GM18508 (cell line): ENCODE measurements around the gene ADM5.

Source experiments
- ATAC-seq: cut with Tn5 transposase; IDR thresholded peaks from one replicate; pipeline ENCODE4 v1.9.1; 2021; ENCODE audit warnings: moderate number of reproducible peaks; ENCODE audit not compliant: insufficient read depth, unreplicated experiment

The ADM5 gene, protein sequence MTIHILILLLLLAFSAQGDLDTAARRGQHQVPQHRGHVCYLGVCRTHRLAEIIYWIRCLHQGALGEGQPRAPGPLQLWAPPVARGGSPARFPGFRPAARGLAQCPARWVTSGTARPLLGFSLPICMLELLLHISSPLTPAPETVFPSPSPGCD

DNA sequence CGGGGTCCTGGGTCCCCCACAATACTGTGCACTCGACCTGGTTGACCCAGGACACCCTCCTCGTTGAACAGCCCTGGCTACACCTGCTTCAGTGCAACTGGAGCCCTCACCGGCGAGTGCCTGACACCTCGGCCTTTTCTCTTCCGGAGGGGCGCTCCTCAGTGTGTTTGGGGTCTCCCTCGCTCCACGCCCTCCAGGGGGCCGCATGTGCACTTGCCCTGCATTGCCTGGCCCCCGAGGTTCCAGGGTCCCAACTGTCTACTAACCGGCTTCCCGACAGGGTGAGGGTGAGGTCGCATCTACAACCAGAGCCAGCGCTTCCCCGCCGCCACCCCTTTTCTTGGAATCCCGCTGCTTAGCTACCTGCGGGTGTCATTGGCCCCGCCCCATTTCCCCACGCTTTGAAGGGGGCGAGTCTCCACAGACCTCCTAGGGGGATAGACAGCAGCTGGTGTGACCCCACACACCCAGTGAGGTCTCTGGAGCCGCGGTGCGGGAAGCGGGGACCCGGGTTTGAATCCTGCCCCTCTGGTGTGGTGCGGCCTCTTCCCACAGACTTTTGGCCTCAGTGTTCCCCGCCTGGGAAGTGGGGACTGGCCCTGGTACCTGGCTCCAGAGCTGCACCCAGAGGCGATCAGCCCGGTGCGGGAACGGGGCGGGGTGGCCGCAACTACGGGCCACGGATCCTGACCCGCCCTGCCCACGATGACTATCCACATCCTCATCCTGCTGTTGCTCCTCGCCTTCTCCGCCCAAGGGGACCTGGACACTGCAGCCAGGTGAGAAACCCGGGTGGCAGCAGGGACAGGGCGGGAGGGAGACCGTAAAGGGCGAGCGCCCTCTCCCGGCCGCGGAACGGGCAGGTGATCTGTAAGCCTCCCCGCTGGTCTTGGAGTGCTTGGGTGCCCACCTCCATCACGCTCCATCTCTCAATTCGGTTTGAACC, at the start of gene ADM5:
TSS of gene ADM5 (plus strand) at position 462 of the 946 bp plus-strand sequence. CDS start at position 706, 244 bp downstream.
- ATAC-seq, result no peak

DNA sequence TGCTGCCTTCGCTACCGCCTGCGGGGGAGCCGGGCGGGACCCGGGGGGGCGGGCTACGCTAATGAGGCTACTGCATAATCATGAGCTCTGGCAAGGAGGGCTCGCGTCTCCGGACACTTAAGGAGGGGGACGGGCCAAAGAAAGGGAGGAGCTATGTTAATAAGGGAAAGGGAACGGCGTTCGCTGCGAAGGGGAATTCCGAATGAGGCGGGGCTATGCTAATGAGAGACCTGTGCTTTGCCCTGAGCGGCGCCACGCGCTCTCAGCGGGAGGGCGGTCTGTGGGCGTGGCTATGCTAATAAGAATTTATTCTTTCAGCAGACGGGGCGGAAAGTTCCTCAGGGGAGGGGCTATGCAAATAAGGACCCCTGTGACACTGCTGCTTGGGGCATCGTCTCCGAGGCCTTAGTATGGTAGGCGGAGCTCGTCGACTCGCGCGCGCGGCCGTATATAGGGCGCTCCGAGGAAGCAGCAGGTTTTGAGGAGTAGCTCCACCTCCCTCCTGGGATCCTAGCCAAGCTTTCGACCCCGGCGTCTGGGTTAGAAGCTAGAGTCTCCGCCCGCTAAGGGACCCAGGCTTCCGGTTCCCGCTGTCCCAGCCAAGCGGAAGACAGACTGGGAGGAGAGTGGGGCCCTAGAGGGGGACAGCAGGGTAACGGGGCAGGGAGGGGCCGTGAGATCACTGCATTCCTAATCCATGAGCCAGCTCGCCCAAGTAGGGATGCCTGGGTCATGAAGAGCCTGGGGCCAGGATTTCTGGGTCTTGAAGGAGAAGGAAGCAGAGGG, 49.1 kb upstream of the ADM5 start, which contains the start of gene RRAS:
TSS of gene RRAS (minus strand) at position 31 of the 786 bp plus-strand sequence. CDS start 45 bp downstream, outside the sequence.
- peak; percentile 57 for ATAC-seq

GRCh38 chr19:49641688-49642491, 47.5 kb upstream of the ADM5 start, which contains the start of gene SCAF1:
Gene SCAF1 (plus strand): TSS chr19:49642209. CDS start chr19:49645027, 2,818 bp downstream.
- ATAC-seq, result peak; percentile 36

- ATAC-seq, result no peak
These were observed 46.8 kb upstream of the ADM5 start for GRCh38 chr19:49642492-49643035.

GRCh38 chr19:49643466-49643865, 45.9 kb upstream of the ADM5 start:
- ATAC-seq, result no peak

- no peak for ATAC-seq
These were observed 43.8 kb upstream of the ADM5 start for GRCh38 chr19:49645592-49645991.

DNA sequence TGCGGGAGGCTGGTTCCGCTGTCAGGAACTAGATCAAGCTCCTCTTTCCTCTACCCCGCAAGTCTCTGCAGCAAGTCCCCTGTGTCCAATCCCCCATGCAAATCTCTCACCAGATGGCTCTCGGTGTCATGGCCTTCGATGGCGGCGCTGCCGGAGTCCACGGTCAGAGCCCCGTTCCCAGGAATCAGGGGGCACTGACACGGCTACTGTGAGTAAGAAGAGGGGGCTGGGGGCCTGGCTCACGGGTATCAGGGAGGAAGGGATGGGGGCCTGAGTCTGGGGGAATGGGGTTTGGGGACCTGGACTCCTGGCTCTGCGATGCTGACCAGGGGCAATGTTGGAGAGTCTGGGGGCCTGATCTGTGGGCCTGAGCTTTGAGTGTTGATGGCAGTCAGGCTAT, 43.4 kb upstream of the ADM5 start:
- no peak for ATAC-seq

DNA sequence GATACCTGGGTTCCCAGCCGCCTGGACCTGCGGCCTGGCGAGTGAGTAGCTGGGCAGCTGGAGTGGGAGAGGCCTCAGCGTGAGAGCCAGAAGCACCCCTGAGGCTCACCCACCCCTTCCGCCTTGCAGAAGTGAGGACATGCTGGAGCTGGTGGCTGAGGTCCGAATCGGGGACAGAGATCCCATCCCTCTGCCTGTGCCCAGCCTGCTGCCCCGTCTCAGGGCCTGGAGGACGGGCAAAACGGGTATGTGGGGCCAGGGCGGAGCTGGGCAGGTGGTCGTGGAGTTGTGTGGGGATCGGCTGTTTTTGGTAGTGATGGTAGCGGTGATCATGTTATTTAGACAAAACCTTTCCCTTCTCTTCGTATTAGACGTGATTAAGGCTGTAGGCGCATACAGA, 42.8 kb upstream of the ADM5 start:
- no peak for ATAC-seq

- ATAC-seq, result no peak
These were observed 38.2 kb upstream of the ADM5 start for GRCh38 chr19:49651029-49651819.

- ATAC-seq, result no peak
These were observed 37.4 kb upstream of the ADM5 start for GRCh38 chr19:49651820-49652550.

- ATAC-seq, result no peak
These were observed 36.6 kb upstream of the ADM5 start for GRCh38 chr19:49652551-49653465.

DNA sequence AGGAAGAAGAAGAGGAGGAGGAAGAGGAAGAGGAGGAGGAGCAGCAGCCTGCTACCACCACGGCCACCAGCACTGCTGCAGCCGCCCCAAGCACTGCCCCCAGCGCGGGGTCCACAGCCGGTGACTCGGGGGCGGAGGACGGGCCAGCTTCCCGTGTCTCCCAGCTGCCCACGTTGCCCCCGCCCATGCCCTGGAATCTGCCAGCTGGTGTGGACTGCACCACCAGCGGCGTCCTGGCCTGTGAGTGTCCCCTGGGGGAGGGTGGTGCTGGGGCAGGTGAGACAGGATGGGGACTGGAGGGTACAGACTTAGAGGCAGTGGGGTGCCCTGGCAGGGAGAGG, 36.0 kb upstream of the ADM5 start:
- ATAC-seq, result no peak

DNA sequence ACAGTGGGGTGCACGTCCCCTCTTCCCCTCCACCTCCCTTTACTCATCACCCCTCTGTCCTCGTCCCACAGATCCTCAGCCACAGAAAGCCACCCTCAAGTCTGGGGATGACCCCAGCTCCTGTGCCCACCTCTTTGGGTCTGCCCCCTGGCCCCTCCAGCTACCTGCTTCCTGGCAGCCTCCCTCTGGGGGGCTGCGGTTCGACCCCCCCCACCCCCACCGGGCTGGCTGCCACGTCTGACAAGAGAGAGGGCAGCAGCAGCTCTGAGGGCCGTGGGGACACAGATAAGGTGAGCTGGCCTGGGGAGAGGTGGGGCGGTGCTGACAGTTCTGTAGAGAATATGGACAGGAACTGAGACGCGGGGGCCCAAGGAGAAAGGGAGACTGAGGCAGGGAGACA, 34.8 kb upstream of the ADM5 start:
- no peak for ATAC-seq

- no peak for ATAC-seq
These were observed 33.6 kb upstream of the ADM5 start for GRCh38 chr19:49655570-49656455.

DNA sequence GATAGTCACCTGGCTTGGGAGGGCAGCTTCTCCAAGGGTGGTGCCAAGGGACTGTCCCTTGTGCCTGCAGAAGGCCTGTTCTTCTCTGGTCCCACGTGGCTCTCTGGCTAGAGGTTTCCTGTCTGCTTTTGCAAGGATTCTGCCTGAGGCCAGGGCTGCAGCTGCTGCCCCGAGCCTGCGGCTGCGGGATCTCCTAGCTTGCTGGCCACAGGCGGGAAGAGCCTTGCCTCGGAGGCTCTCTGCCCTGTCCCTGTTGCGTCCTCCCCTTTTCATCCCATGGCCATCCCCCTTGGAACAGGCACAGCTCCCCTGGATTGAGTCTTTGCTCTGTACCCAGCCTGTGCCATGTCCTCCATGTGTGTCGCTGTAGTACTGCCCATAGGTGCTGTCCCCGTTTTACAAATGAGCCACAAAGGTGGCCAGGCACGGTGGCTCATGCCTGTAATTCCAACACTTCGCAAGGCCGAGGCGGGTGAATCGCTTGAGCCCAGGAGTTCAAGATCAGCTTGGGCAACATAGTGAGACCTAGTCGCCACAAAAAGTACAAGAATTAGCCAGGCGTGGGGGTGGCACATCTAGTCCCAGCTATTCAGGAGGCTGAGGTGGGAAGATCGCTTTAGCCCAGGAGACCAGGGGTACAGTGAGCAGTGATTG, 32.8 kb upstream of the ADM5 start:
- no peak for ATAC-seq
